ENCODE results near the gene SIM1. TPM values are rescaled to one million over a fixed set of nuclear protein-coding genes. Genes with fewer than 3 reads are reported as not detected.

The SIM1 gene
- polyA plus RNA-seq, 4 donors = 0.38 TPM; not detected in 3

GRCh38 chr6:100342830-100343229 is 121.9 kb downstream of the SIM1 start:
- Histone ChIP-seq H3K27ac (ENCODE audit: low read depth in 1 of 3, low read length in 2 of 3) (no peak overlapping the region), H3K36me3 (ENCODE audit: control insufficient read depth in 3 of 3, insufficient read depth in 2 of 3, low read depth in 1 of 3, low read length in 3 of 3) (no peaks in the 10 kb centered on the region), H3K27me3 (ENCODE audit: control insufficient read depth in 3 of 3, insufficient read depth in 3 of 3, low read length in 3 of 3) (peaks cover 0 to 1% (median 0%) of the 10 kb centered on the region in 3 donors), H3K4me3 (ENCODE audit: low read depth in 1 of 3, low read length in 3 of 3) (no peak overlapping the region), H3K9me3 (ENCODE audit: control insufficient read depth in 2 of 2, insufficient read depth in 1 of 2, low read depth in 1 of 2, low read length in 1 of 2) (no peaks in the 10 kb centered on the region), H3K4me1 (ENCODE audit: control insufficient read depth in 3 of 3, insufficient read depth in 2 of 3, low read depth in 1 of 3, low read length in 2 of 3) (no peaks in the 10 kb centered on the region)
- WGBS, 3 donors = 81 to 90% (median 87%) methylated on average over 3 of the region's 3 CpGs
- DNase-seq (no peak), FAIRE-seq (no peak)

- H3K27me3 ChIP-seq (ENCODE audit: control insufficient read depth in 3 of 3, insufficient read depth in 3 of 3, low read length in 3 of 3) = peaks cover 0 to 1% (median 0%) of the 10 kb centered on the region in 3 donors
- H3K27ac ChIP-seq (ENCODE audit: low read depth in 1 of 3, low read length in 2 of 3) = no peak overlapping the region
- no peak overlapping the region for H3K4me3 ChIP-seq (ENCODE audit: low read depth in 1 of 3, low read length in 3 of 3)
- no peak for DNase-seq
- WGBS, 3 donors = 62 to 72% (median 66%) methylated on average over 4 of the region's 4 CpGs
- no peaks in the 10 kb centered on the region for H3K9me3 ChIP-seq (ENCODE audit: control insufficient read depth in 2 of 2, insufficient read depth in 1 of 2, low read depth in 1 of 2, low read length in 1 of 2)
- H3K4me1 ChIP-seq (ENCODE audit: control insufficient read depth in 3 of 3, insufficient read depth in 2 of 3, low read depth in 1 of 3, low read length in 2 of 3) = no peaks in the 10 kb centered on the region
- FAIRE-seq = no peak
- H3K36me3 ChIP-seq (ENCODE audit: control insufficient read depth in 3 of 3, insufficient read depth in 2 of 3, low read depth in 1 of 3, low read length in 3 of 3) = no peaks in the 10 kb centered on the region
Measured at GRCh38 chr6:100339574-100340255, 125.0 kb downstream of the SIM1 start.

GRCh38 chr6:100338090-100338489 is 126.6 kb downstream of the SIM1 start:
- DNase-seq (no peak), FAIRE-seq (no peak)
- Histone ChIP-seq H3K9me3 (ENCODE audit: control insufficient read depth in 2 of 2, insufficient read depth in 1 of 2, low read depth in 1 of 2, low read length in 1 of 2) (no peaks in the 10 kb centered on the region), H3K27ac (ENCODE audit: low read depth in 1 of 3, low read length in 2 of 3) (no peak overlapping the region), H3K4me3 (ENCODE audit: low read depth in 1 of 3, low read length in 3 of 3) (no peak overlapping the region), H3K36me3 (ENCODE audit: control insufficient read depth in 3 of 3, insufficient read depth in 2 of 3, low read depth in 1 of 3, low read length in 3 of 3) (no peaks in the 10 kb centered on the region), H3K27me3 (ENCODE audit: control insufficient read depth in 3 of 3, insufficient read depth in 3 of 3, low read length in 3 of 3) (peaks cover 0 to 1% (median 0%) of the 10 kb centered on the region in 3 donors), H3K4me1 (ENCODE audit: control insufficient read depth in 3 of 3, insufficient read depth in 2 of 3, low read depth in 1 of 3, low read length in 2 of 3) (no peaks in the 10 kb centered on the region)
- 67 to 87% (median 78%) methylated on average over 2 of the region's 2 CpGs for WGBS, 3 donors

- peaks cover 0 to 1% (median 0%) of the 10 kb centered on the region in 3 donors for H3K27me3 ChIP-seq (ENCODE audit: control insufficient read depth in 3 of 3, insufficient read depth in 3 of 3, low read length in 3 of 3)
- H3K4me3 ChIP-seq (ENCODE audit: low read depth in 1 of 3, low read length in 3 of 3) = no peak overlapping the region
- DNase-seq = no peak
- no peaks in the 10 kb centered on the region for H3K9me3 ChIP-seq (ENCODE audit: control insufficient read depth in 2 of 2, insufficient read depth in 1 of 2, low read depth in 1 of 2, low read length in 1 of 2)
- FAIRE-seq = no peak
- no peaks in the 10 kb centered on the region for H3K4me1 ChIP-seq (ENCODE audit: control insufficient read depth in 3 of 3, insufficient read depth in 2 of 3, low read depth in 1 of 3, low read length in 2 of 3)
- no peak overlapping the region for H3K27ac ChIP-seq (ENCODE audit: low read depth in 1 of 3, low read length in 2 of 3)
- WGBS, 3 donors = 60 to 68% (median 66%) methylated on average over 2 of the region's 2 CpGs
- no peaks in the 10 kb centered on the region for H3K36me3 ChIP-seq (ENCODE audit: control insufficient read depth in 3 of 3, insufficient read depth in 2 of 3, low read depth in 1 of 3, low read length in 3 of 3)
Measured at GRCh38 chr6:100336876-100337275, 127.8 kb downstream of the SIM1 start.

- DNase-seq (no peak), FAIRE-seq (no peak)
- WGBS, 3 donors = 22 to 37% (median 26%) methylated on average over 1 of the region's 1 CpG
- Histone ChIP-seq H3K4me3 (ENCODE audit: low read depth in 1 of 3, low read length in 3 of 3) (no peak overlapping the region), H3K4me1 (ENCODE audit: control insufficient read depth in 3 of 3, insufficient read depth in 2 of 3, low read depth in 1 of 3, low read length in 2 of 3) (no peaks in the 10 kb centered on the region), H3K27ac (ENCODE audit: low read depth in 1 of 3, low read length in 2 of 3) (no peak overlapping the region), H3K27me3 (ENCODE audit: control insufficient read depth in 3 of 3, insufficient read depth in 3 of 3, low read length in 3 of 3) (peaks cover 0 to 2% (median 0%) of the 10 kb centered on the region in 3 donors), H3K36me3 (ENCODE audit: control insufficient read depth in 3 of 3, insufficient read depth in 2 of 3, low read depth in 1 of 3, low read length in 3 of 3) (no peaks in the 10 kb centered on the region), H3K9me3 (ENCODE audit: control insufficient read depth in 2 of 2, insufficient read depth in 1 of 2, low read depth in 1 of 2, low read length in 1 of 2) (no peaks in the 10 kb centered on the region)
Measured at GRCh38 chr6:100335991-100336390, 128.7 kb downstream of the SIM1 start.
